Measurements from ENCODE around the gene REN.

The REN gene

DNA sequence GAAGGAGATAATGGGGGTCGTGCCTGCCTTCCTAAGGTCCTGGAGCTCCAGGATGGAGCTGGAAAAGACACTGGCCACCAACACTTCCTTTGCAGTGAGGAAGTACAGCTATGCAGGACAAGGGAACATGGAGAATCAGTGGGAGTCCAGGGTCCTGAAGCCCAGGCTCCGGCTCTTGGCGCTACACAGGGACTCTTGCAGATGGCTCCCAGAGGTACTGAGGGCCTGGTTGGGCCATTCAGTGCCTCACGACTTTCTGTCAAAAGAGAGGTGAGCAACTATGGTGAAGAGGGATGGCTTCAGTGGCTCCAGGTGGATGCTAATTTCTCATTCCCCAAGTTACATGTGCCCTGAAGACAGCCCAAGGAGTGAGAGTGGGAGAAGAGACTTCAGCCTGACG lies 12.5 kb downstream of the REN start:
- DNase-seq (ENCODE audit: low spot score) = no peak

DNA sequence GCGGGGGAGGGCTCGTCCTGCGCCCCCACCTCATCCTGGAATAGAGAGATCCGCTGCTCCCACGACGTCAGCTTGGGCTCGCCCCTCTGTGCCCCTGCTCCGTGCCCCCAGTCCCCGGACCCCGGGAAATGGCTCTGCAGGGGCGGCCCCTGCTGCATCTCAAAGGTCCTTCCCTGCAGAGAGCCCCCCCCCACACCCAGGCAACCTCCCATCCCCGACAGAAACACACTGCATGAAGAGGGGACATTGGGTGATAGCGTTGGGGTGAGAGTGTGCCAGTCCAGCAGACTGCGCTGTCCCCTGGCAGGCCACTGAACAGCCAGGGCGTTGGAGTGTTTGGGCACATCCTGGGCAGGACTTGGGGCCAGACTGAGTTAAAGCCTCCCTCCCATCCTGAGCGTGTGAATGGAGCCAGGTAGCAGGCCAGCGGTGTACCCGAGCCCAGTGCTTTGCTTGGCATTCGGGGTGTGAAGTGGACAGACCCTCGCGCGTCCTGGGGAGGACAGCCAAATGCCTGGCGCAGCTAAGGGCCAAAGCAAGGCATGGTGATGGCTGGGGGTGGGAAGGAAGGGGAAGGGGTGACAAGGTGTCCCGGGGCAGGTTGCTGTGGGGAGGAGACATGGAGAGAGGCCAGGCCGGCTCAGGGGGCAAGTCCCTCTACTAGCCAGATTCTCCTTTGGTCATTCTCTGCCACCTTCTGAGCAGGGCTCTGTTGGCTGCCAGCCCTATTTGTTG lies 13.7 kb downstream of the REN start:
- no peak for DNase-seq (ENCODE audit: low spot score)

DNA sequence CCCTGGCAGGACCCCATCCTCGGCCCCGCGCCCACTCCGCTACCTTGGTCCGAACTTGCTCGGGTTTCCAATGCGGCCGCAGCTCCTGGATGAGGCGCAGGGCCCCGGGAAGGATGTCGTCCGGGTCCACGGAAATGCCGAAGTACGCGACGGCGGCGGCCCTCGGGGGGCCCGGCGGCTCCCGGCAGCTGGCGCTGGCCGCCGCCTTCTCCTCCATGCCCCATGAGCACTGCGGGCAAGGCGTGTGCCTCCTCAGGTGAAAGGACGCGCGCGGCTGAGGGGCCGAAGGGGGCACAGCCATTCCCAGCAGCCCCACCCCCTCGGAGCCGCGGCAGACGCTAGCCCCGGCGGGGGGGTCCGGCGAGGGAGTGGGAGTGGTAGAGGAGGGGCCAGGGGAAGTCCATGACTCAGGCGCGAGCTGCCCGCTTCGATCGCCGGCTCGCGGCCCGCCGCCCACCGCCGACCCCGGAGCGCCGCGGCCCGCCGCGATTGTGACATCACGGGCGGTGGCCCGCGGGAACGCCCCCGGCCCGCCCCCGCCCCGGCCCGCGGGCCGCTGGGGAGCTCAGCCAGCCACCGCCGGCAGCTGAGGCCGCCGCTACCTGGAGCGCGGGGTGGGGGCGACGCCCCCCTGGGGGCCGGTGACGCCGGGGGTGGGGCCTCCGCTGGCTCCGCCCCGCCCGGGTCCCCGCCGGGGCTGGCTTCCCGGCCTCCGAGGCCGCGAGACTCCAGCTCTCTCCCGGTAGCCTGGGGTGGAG lies 14.4 kb downstream of the REN start, which contains the start of gene ETNK2:
Gene ETNK2 (minus strand): TSS at position 493 of the 758 bp plus-strand sequence. CDS start 192 bp downstream, at position 301.
- DNase-seq (ENCODE audit: low spot score) = no peak

DNA sequence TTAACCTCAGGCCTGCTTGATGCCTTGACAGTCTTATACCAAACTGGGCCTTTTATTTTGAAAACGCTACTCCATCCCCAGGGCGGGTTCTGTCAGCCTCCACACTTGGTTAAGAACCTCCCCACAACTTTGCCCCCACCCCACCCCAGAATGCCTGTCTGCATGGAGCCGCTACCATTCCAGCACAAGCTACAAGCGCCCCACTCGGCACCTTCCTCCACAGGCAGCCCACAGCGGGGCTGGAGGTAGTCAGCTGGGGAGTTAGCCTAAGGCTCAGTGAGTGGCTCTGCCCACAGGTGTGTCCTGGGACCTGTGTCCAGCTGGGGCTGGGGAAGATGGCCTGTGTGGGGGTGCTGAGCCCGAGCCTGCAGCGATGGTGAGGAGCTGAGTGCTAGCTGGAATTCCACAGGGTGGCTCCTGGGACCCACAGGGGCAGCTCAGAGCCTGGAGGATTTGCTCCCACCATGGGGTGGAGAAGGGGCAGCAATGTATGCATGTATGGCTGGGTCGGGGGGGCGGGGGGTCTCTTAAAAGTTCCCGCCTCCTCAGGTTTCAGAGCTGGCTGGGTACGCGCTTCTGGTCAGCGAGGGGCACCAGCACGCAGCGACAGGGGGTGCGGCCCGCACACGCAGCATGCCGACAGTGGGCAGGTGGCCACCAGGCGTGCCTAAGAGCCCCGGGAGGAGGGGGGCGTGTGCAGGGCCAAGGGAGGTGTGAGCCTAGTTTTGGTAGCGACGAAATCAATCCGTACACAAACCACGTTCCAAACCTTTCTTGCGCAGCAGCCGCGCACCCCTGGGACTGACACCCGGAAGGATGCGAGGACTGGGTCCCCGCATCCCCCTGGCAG lies 15.2 kb downstream of the REN start:
- DNase-seq (ENCODE audit: low spot score) = no peak

DNA sequence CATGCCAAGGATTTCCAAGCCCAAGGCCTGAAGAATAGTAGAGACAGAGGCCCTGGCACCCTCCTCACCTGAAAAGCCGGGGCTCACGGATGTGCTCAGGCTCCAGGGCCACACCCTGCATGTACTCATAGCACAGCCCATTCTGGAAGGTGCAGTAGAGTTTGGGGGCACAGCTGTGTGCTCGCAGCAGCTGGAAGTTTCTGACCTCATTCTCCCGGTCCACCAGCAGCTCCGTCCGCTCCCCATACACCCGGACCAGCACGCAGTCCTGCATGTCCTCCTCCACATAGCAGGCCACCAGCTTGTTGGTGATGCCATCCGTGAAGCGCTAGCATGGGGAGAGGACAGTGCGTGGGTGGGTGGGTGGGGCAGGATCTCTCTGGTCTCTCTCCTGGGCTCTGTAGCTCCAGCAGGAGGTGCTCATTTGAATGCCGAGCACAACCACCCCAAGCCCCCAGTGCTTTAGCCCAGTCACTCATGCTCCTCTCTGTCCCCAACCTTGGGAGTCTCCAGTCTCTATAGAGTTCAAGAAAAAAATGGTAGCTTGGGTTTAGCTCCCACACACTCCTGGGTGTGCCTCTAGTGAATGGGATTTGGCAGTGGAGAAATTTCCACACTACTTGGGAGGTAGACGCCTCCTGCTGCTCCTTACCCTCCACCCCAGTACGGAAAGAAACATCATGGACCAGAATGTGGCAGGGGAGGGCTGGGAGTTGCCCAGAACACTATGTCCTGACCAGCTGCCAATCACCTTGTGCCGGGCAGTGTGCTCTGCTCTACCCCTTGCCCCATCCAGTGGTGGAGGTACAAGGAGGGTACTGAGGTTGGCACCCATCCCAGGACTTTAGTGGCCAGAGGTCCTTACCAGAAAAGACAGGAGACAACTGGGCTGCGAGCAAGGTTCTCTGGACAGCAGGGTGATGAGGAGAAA lies 16.2 kb downstream of the REN start:
- DNase-seq (ENCODE audit: low spot score) = no peak

DNA sequence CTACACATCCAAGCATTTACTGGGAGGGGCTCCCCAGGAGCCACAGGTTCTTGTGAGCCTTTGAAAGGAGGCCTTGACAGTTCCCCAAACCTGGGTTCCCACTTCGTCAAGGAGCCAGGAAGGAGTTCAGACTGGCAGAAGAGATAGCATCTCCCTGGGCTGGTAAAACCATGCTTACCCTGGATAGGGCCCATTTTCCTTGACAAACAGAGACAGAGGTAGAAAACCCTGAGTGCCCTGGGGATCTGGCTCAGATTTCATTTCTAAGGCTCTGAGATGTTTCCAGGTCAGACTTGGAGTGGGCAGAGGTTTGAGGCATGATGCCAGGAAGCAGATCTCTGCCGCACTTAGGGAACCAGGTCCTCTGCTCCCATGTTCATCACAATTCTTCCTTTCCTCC lies 17.0 kb downstream of the REN start:
- DNase-seq (ENCODE audit: low spot score) = no peak

DNA sequence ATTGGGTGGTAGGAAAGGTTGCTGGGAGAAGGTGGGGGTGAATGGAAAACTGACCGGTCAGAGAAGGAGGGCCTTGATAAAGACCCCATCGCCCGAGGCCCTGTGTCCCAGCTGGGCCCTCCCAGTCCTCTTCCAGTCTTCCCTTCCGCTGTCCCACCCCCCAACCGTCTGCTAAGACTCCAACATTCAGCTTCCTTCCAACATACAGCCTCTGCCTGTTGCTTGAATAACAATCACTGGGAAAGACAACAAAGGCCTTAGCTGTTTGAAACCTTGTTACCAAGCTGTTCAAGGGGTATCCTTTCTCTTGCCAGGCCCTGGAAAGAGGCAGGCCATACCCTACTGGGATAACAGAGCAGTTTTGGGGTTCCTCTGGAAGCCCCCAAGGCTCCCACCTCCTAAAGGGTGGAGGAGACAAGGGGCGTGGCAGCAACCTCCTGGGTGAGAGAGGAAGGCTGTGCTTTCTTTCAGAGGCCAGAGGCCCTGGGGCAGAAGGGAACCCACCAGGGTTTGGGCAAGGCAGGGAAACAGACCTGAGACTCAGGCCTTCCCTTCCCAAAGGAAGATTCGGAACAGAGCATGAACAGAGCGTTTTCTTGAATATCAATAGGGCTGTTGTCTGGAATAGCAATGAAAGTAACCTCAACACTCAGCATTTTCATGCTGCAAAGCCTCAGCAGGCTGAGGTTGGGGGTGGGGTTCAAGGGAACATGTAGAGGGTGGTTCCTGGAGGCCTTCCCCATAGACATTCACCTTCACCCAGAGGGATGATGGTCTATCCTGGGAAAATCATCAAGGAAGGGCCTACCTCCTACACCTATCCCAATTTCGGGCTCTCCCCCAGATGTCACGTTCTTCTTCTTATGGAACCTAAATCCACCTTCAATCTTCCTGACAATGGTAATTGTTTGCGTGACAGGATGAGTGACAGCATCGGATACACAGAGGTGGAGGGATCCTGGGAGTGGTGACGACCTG lies 18.4 kb downstream of the REN start:
- DNase-seq (ENCODE audit: low spot score) = no peak

DNA sequence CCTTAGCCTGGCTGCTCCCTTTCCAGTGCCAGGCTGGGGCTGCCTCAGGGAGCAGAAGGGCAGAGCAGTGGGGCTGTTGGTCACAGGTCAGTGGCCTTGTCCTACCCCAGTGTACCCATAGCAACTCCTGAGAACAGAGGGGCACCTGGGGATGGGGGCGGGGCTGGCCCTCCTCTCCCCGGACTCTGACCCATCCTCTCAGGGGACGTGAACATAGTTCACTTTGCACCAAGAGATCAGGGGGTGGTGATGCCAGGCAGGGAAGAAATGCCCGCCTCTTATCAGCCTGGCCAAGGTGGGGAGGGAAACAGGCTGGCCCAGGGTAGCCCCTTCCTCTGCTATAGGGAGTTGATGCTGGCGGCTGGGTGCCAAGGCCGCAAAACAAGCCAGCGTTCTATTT lies 19.2 kb downstream of the REN start:
- DNase-seq (ENCODE audit: low spot score) = no peak

DNA sequence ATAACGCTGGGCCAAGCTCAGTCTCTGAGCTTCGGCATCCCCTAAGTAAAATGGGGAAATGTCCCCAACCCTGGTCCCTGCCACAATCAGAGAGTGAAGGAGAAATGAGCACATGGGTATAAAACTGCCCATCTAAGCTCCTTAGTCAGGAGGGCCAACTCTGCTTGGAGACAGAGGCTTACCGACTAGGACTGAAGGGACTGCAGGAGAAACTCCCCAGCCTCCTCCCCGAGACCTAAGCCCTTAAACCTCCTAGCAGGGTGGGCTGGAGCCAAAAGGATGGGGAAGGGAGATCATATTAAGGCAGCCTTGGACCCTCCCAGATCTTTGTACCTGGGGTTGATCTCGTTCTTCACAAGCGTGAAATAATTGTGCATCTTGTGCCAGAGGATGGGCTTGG lies 19.8 kb downstream of the REN start:
- no peak for DNase-seq (ENCODE audit: low spot score)

DNA sequence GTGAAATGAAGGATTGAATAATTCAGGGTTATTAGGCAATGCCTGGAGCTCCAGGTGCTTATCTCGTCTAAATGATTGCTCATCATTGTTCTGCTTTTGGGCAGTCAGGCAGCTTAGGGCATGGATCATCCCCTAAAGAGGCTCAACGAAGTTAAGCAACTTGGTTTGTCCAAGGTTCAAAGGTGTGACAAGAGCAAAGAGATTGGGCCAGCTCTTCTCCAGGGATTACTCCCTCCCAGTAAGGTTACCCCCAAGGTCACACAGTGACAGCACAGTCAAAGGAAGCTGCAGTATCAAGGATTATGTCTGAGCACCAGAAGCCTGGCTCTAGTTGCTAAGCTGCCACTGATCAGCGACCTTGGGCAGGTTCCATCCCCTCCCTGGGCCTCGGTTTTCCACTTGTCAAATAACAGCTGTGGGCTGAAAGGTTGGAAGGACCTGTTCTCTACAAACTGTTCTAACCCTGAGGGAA lies 21.1 kb downstream of the REN start:
- DNase-seq (ENCODE audit: low spot score) = no peak

DNA sequence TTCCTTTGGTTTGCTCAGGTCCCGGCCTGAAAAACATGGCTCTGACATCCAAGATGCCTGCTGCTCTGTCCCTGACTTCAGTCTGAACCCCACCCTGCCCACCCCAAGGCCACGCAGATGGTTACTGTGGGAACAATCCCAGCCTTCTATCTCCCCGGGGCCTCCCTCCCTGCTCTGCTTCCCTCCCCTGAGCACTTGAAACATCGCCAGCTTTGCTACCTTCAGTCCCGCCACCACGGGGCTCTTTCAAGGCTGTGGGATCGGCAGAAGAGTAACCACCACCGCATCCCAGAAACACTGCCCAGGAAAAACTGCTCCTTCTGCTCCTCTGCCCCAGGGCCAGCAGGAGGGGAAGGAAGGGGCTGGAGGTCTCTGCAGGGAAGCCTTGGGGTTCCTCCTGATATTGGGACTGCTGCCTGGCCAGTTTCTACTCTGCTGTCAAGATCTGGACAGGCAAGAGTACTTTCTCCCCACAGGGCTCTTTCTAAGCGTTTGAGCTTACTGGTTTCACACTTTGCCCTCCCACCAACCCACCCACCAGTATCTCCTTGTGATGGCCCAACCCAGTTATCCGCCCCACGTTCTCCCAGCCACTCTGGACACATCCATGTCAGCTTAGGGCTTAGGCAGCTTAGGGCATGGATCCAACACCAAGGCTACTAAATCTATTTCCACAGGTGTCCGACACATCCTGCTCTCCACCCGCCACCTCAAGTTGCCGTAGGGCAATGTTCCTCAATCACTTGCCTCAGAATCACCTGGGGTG lies 22.7 kb downstream of the REN start:
- no peak for DNase-seq (ENCODE audit: low spot score)

DNA sequence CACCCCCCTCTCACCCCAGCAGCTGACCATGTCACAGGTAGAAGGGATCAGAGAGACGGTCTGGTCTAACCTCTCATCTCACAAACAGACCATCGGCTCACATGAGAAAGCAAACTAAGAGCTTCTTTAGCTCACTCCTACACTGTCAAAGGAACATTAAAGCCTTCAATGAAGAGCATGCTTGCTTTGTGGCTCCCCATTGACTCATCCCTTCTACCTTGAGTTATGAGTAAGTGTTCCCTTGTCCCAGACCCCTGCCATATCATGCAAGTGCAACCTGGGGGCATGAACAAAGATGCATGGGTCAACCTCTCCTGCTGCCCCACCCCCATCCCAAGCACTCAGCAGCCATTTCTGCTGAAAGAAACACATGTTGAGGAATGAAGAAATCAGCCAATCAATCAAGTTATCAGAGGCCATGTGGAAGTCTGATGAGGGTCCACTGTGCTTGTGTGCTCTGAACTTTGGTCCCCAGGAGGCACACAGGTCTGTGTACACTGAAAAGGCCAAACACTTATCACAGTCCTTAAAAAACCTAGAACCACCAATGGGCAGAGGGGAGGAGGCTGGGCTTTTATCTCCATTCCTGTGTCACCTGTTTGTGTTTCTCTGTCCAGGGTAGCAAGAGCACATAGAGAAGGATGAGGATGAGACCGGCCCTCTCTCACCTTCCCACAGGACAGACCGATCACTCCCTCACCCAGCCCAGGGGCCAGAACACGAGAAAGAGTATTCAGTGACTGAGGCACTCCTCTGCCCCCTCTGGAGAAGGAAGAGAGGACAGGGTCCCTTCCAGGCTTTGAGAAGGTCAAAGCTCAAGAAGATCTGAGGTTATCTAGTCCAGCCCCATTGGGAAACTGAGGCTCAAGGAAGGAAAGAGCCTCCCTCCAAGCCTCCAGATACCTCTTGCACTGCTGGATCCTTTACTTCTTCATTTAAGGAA lies 23.8 kb downstream of the REN start:
- DNase-seq (ENCODE audit: low spot score) = no peak

DNA sequence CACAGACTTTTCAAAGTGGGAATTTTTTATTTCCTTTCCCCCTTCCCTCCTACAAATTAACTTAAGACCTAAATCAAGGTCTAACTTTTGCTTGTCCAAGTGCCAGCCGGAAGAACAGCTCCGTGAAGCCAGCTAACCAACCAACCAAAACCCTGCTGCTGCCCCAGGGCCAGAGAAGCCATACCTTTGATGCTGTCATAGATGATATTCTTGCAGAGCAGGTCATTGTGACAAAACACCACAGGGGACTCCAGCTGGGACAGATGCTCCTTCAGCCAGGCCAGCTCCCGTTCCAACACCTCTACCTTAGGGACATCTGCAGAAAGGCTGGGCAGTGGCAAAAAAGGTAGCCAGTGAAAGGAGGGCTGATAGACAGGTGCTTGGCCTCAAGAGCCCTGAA lies 25.0 kb downstream of the REN start:
- no peak for DNase-seq (ENCODE audit: low spot score)

DNA sequence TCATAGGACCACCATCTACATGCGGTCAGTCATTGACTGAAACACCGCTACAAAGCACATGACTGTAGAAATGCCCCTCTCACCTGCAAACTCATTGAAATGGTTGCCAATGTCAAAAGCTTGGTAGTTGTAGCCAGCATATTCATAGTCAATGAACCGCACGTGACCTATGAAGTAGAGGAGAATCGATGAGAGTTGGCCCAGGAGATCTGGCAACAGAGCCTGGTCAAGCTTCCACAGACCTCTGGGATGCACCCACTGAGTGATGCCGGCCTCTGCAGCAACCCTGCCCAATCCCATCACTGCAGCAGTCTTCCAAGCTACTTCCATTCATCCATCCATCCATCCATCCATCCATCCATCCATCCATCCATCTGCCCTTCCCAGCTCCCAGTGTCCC lies 26.2 kb downstream of the REN start:
- DNase-seq (ENCODE audit: low spot score) = no peak

DNA sequence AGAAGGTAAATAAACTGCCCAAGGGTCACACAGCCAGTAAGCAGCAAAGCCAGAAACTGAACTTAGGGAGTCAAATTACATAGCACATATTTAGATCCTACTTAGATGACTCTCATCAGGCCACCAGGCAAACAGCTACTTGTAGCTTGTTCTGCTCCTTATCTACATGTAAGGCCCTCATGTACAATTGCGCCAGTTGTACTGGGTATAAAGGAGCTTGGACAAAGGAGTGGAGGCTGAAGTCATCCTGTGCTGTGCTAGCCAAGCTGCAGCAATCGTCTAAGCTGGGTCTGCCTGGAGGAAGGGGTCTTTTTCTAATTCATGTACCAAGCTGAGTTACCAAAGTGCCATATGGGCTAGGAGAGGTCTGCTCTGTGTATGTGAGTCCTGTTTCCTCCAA lies 27.0 kb downstream of the REN start:
- no peak for DNase-seq (ENCODE audit: low spot score)

DNA sequence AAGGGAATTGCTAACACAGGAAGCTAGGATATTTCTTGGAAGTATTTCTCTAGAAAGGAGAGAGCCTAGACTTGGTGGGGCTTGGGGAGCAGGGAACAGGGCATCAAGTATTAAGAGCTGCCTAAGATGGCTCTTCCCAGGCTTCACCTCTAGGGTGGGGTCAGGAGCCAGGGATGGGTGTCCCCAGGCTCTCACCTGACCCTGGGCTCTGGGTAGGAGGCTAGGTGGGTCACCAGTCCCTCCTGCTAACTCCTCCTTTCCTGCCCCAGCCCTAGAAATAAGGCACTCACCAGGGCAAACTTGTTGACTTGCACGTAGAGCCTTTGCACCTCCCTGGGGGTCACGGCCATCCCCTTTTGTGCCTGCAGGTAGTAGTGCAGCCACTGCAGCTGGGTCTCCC lies 29.3 kb downstream of the REN start:
- DNase-seq (ENCODE audit: low spot score) = no peak

DNA sequence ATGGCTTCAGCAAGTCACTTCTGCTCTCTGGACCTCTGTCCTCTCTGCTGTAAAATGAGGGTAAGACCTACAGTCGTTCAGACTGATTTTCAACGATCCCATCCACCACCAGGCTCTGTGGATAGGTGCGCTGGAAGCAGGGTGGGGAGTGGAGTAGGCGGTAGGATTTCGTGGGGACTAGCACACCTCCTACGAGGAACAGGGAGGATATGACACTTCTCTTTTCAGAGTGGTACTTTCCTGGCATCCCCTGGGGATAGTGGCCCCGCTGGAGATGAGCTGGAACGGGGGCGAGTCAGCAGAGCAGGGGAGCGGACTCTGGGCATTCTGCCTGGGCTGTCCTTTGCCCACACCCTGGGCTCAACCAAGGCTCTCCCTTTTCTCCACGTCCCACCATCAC lies 32.0 kb downstream of the REN start:
- DNase-seq (ENCODE audit: low spot score) = no peak

DNA sequence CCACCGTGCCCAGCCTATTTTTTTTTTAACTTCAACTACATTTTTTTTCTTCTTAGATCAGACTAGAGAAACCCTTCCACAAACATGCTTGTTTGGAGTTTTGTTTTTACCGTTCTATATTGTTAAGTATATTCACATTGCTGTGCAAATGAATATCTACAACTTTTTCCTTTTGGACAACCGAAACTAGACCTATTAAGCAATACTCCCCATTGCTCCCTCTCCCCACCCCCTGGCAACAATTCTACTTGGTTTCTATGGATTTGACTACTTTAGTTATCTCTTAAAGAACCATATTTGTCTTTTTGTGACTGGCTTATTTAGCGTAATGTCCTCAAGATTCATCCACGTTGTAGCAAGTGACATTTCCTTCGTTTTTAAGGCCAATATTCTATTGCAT lies 33.4 kb downstream of the REN start:
- DNase-seq (ENCODE audit: low spot score) = no peak

Data from globus pallidus (tissue), 1 donor.